ENCODE results near the gene PPP2R2B.

Gene PPP2R2B

GRCh38 chr5:146699138-146699537, 179.4 kb downstream of the PPP2R2B start:
- TF ChIP-seq TCF12 (IDR thresholded peaks at IDR 0.05; ENCODE audit: low read depth) (no peak), USF1 (IDR thresholded peaks at IDR 0.05) (no peak), NFIC (IDR thresholded peaks at IDR 0.05) (no peak), REST (IDR thresholded peaks at IDR 0.05; ENCODE audit: low read depth) (no peak), ZBTB7A (IDR thresholded peaks at IDR 0.05; ENCODE audit: low read depth) (no peak), EP300 (IDR thresholded peaks at IDR 0.05; ENCODE audit: borderline replicate concordance) (no peak), FOXM1 (IDR thresholded peaks at IDR 0.05; ENCODE audit: borderline replicate concordance, low read depth) (no peak), TEAD4 (IDR thresholded peaks at IDR 0.05) (no peak), EGR1 (IDR thresholded peaks at IDR 0.05) (no peak), RAD21 (IDR thresholded peaks at IDR 0.05; ENCODE audit: low read depth) (no peak), CEBPB (IDR thresholded peaks at IDR 0.05) (no peak), YY1 (IDR thresholded peaks at IDR 0.05; ENCODE audit: low read depth) (no peak), TAF1 (IDR thresholded peaks at IDR 0.05; ENCODE audit: low read depth) (no peak)
- TF ChIP-seq, protein P1, sequence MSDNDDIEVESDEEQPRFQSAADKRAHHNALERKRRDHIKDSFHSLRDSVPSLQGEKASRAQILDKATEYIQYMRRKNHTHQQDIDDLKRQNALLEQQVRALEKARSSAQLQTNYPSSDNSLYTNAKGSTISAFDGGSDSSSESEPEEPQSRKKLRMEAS (IDR thresholded peaks at IDR 0.05) = no peak

- no peak for TF ChIP-seq ZBTB7A (IDR thresholded peaks at IDR 0.05; ENCODE audit: low read depth)
- no peak for TF ChIP-seq CEBPB (IDR thresholded peaks at IDR 0.05)
- TF ChIP-seq NFIC (IDR thresholded peaks at IDR 0.05) = no peak
- TF ChIP-seq YY1 (IDR thresholded peaks at IDR 0.05; ENCODE audit: low read depth) = no peak
- TF ChIP-seq TAF1 (IDR thresholded peaks at IDR 0.05; ENCODE audit: low read depth) = no peak
- no peak for TF ChIP-seq TEAD4 (IDR thresholded peaks at IDR 0.05)
- no peak for TF ChIP-seq TCF12 (IDR thresholded peaks at IDR 0.05; ENCODE audit: low read depth)
- TF ChIP-seq EP300 (IDR thresholded peaks at IDR 0.05; ENCODE audit: borderline replicate concordance) = no peak
- no peak for TF ChIP-seq CREB1 (IDR thresholded peaks at IDR 0.05; ENCODE audit: low read depth)
- TF ChIP-seq FOXM1 (IDR thresholded peaks at IDR 0.05; ENCODE audit: borderline replicate concordance, low read depth) = no peak
These were observed 179.9 kb downstream of the PPP2R2B start for GRCh38 chr5:146698651-146699050.

DNA sequence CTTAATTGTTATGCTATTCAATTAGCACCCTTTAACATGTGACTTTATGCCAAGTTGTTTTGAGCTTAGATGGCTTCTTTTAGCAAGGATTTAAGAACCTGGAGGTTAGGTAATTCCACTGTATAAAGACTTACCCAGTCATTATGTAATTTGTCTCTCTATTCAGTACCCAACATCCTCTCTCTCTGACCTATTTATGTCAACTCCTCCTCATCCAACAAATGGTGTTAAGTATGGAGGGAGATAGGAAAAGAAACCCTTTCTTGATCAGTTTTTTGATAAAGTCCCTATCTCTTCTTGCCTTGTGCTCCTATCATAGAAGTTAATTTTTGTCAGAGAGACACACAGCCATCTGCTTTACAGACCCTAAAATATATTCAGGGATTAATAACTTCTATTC, 181.3 kb downstream of the PPP2R2B start:
- TF ChIP-seq ZBTB7A (IDR thresholded peaks at IDR 0.05; ENCODE audit: low read depth) (no peak), RAD21 (IDR thresholded peaks at IDR 0.05; ENCODE audit: low read depth) (no peak), REST (IDR thresholded peaks at IDR 0.05; ENCODE audit: low read depth) (no peak), YY1 (IDR thresholded peaks at IDR 0.05; ENCODE audit: low read depth) (no peak), NFIC (IDR thresholded peaks at IDR 0.05) (no peak), CEBPB (IDR thresholded peaks at IDR 0.05) (no peak), TEAD4 (IDR thresholded peaks at IDR 0.05) (no peak), EP300 (IDR thresholded peaks at IDR 0.05; ENCODE audit: borderline replicate concordance) (no peak), TAF1 (IDR thresholded peaks at IDR 0.05; ENCODE audit: low read depth) (no peak), CREB1 (IDR thresholded peaks at IDR 0.05; ENCODE audit: low read depth) (no peak)
- TF ChIP-seq, protein P1 (IDR thresholded peaks at IDR 0.05) = no peak

DNA sequence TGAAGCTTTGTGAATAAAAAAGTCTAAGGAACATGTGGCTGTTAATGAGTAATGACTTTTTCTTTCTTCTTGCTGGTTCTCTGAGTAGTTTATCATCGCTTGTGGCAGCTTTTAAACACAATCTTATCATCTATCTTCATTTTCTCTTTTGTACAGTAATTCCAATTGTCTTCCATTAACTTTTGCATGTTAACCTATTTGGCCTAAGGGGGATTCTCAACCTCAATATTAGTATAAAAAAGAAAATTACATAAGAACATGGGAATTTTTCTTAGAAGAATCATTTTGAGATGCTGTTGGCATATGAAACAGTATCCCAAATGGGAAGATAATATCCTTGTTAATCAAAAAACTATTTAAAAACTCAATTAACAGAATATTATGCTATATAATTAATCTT, 182.9 kb downstream of the PPP2R2B start:
- TF ChIP-seq NFIC (IDR thresholded peaks at IDR 0.05) (no peak), TCF12 (IDR thresholded peaks at IDR 0.05; ENCODE audit: low read depth) (no peak), CEBPB (IDR thresholded peaks at IDR 0.05) (no peak), TAF1 (IDR thresholded peaks at IDR 0.05; ENCODE audit: low read depth) (no peak), YY1 (IDR thresholded peaks at IDR 0.05; ENCODE audit: low read depth) (no peak), USF1 (IDR thresholded peaks at IDR 0.05) (no peak)
- TF ChIP-seq, protein P1 (IDR thresholded peaks at IDR 0.05) = no peak

GRCh38 chr5:146690880-146691355, 187.6 kb downstream of the PPP2R2B start:
- no peak for TF ChIP-seq CEBPB (IDR thresholded peaks at IDR 0.05)
- TF ChIP-seq EP300 (IDR thresholded peaks at IDR 0.05; ENCODE audit: borderline replicate concordance) = no peak
- no peak for TF ChIP-seq TEAD4 (IDR thresholded peaks at IDR 0.05)
- no peak for TF ChIP-seq TCF12 (IDR thresholded peaks at IDR 0.05; ENCODE audit: low read depth)
- no peak for TF ChIP-seq ZBTB7A (IDR thresholded peaks at IDR 0.05; ENCODE audit: low read depth)
- no peak for TF ChIP-seq EGR1 (IDR thresholded peaks at IDR 0.05)
- no peak for TF ChIP-seq TAF1 (IDR thresholded peaks at IDR 0.05; ENCODE audit: low read depth)
- TF ChIP-seq, protein P1 (IDR thresholded peaks at IDR 0.05) = no peak
- no peak for TF ChIP-seq RAD21 (IDR thresholded peaks at IDR 0.05; ENCODE audit: low read depth)
- no peak for TF ChIP-seq NFIC (IDR thresholded peaks at IDR 0.05)
- no peak for TF ChIP-seq USF1 (IDR thresholded peaks at IDR 0.05)
- TF ChIP-seq YY1 (IDR thresholded peaks at IDR 0.05; ENCODE audit: low read depth) = no peak
- TF ChIP-seq CREB1 (IDR thresholded peaks at IDR 0.05; ENCODE audit: low read depth) = no peak
- no peak for TF ChIP-seq REST (IDR thresholded peaks at IDR 0.05; ENCODE audit: low read depth)
- no peak for TF ChIP-seq FOXM1 (IDR thresholded peaks at IDR 0.05; ENCODE audit: borderline replicate concordance, low read depth)
